ENCODE data around the gene PTPRN2. TPM values are rescaled to one million over a fixed set of nuclear protein-coding genes. Genes with fewer than 3 reads are reported as not detected.

Gene PTPRN2
- total and polyA plus RNA-seq, 2 of the 13 experiments (the other 11 are each of a cell fraction or from before 2014, with no cell fraction given) = 2.5 to 24.2 TPM

- DNase-seq (ENCODE audit: low spot score) (no peak), FAIRE-seq (no peak), ATAC-seq (no peak)
- Histone ChIP-seq H3K79me2 (ENCODE audit: insufficient read depth, low read length) (no peaks in the 10 kb centered on the region), H4K20me1 (ENCODE audit: insufficient read depth, low read length) (peaks cover 14% of the 10 kb centered on the region; the same call in 1 of the 2 replicates), H3K4me3 (replicated peaks in 1 of 3; ENCODE audit: insufficient read depth in 1 of 3, low read depth in 2 of 3, low read length in 3 of 3) (no peak overlapping the region), H2AFZ (ENCODE audit: low read length) (no peak overlapping the region), H3K27me3 (ENCODE audit: control insufficient read depth in 1 of 2, insufficient read depth in 2 of 2, low read length in 2 of 2) (no peaks in the 10 kb centered on the region; a peak in 2 of 5 replicates), H3K27ac (ENCODE audit: extremely low read length, insufficient read depth, low read length) (no peak overlapping the region), H3K4me2 (ENCODE audit: low read depth, low read length) (no peak overlapping the region), H3K9ac (ENCODE audit: insufficient read depth, low read depth, low read length) (no peak overlapping the region), H3K4me1 (ENCODE audit: insufficient read depth, low read length) (no peaks in the 10 kb centered on the region), H3K36me3 (replicated peaks in 1 of 2; ENCODE audit: control insufficient read depth in 1 of 2, insufficient read depth in 2 of 2, low read length in 2 of 2) (no peaks in the 10 kb centered on the region), H3K9me3 (ENCODE audit: low read length) (no peaks in the 10 kb centered on the region)
- ChIA-PET CTCF (ENCODE audit: low intra/inter-chr PET ratio, low total read pairs) (no interaction called here), POLR2A (no interaction called here)
- intact Hi-C loops (cut with micrococcal nuclease; ENCODE audit: unreplicated experiment) = no loop called here
- no TSS peak for BruUV-seq (replicated peaks)
- in situ Hi-C loops (cut with HindIII; ENCODE audit: extremely low pct_ligation_motif_present, low pct_unique_long_range_greater_than_20kb) = no loop called here
- TF ChIP-seq KDM5B (CRISPR knock-in tag; IDR thresholded peaks at IDR 0.05; ENCODE audit: borderline replicate concordance) (no peak), MIER3 (CRISPR knock-in tag; IDR thresholded peaks at IDR 0.05; ENCODE audit: borderline replicate concordance) (no peak), ZNF550 (CRISPR knock-in tag; IDR thresholded peaks at IDR 0.05; ENCODE audit: borderline replicate concordance) (no peak), PAX8 (CRISPR knock-in tag; IDR thresholded peaks at IDR 0.05; ENCODE audit: borderline replicate concordance) (no peak), STAT5B (CRISPR knock-in tag; IDR thresholded peaks at IDR 0.05) (no peak), YY1 (IDR thresholded peaks at IDR 0.05; ENCODE audit: insufficient read depth, insufficient replicate concordance, low read depth, low read length) (no peak), RERE (CRISPR knock-in tag; IDR thresholded peaks at IDR 0.05; ENCODE audit: low read depth) (no peak), EEA1 (CRISPR knock-in tag; IDR thresholded peaks at IDR 0.05; ENCODE audit: borderline replicate concordance) (no peak), ARNTL (CRISPR knock-in tag; IDR thresholded peaks at IDR 0.05) (no peak)
- 54% methylated on average over 14 of the region's 19 CpGs for WGBS (ENCODE audit: low lambda C conversion rate)
These were observed 828.3 kb downstream of the PTPRN2 start for GRCh38 chr7:157759246-157759805.
